Hepatocyte (in vitro differentiated cells): ENCODE results near the gene MPHOSPH10.

Experiments
- EZH2 ChIP-seq: fragments of 200-600 bp; sonication (generic); IDR thresholded peaks from 2 replicates; pipeline ENCODE4 v1.6.1; 2016; ENCODE audit warnings: antibody characterized with exemption, mild to moderate bottlenecking, borderline replicate concordance
- EZH2phosphoT487 ChIP-seq: fragments of 200-600 bp; sonication (generic); IDR thresholded peaks from one replicate; pipeline ENCODE4 v1.6.1; 2018; ENCODE audit warnings: antibody characterized with exemption, mild to moderate bottlenecking, low read depth, moderate library complexity; ENCODE audit not compliant: unreplicated experiment, severe bottlenecking
- TF ChIP-seq, protein P1 (sequence below): fragments of 200-600 bp; sonication (generic); IDR thresholded peaks from 2 replicates; pipeline ENCODE4 v1.5.1; 2016; ENCODE audit warnings: antibody characterized with exemption, mild to moderate bottlenecking; ENCODE audit not compliant: poor library complexity

DNA sequence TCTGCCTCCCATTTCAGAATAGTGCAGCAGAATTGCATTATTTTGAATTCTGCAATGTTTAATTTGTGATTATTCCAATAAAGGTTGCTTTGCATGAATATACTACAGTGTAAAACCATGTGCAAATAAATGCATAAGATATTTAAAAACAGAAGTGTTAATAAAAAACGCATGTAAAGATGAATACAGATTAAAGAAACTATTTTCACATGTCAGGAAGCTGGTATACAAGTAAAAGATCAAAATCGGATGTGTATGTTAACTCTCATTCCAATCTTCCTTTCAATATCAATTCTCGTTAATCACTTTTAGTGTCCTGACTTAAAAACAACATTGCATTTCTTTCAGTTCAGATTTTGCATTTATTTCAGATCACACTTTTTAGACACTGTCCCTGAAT is 3.5 kb upstream of the MPHOSPH10 start:
- TF ChIP-seq, protein P1, sequence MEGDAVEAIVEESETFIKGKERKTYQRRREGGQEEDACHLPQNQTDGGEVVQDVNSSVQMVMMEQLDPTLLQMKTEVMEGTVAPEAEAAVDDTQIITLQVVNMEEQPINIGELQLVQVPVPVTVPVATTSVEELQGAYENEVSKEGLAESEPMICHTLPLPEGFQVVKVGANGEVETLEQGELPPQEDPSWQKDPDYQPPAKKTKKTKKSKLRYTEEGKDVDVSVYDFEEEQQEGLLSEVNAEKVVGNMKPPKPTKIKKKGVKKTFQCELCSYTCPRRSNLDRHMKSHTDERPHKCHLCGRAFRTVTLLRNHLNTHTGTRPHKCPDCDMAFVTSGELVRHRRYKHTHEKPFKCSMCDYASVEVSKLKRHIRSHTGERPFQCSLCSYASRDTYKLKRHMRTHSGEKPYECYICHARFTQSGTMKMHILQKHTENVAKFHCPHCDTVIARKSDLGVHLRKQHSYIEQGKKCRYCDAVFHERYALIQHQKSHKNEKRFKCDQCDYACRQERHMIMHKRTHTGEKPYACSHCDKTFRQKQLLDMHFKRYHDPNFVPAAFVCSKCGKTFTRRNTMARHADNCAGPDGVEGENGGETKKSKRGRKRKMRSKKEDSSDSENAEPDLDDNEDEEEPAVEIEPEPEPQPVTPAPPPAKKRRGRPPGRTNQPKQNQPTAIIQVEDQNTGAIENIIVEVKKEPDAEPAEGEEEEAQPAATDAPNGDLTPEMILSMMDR: no peak
- TF ChIP-seq EZH2 (no peak), EZH2phosphoT487 (no peak)
